ENCODE results near the gene CCL28. TPM values are rescaled to one million over a fixed set of nuclear protein-coding genes. Genes with fewer than 3 reads are reported as not detected.

CCL28 gene
- total and polyA plus RNA-seq, 2 of the 13 experiments (the other 11 are each of a cell fraction or from before 2014, with no cell fraction given): 0.03 TPM; not detected in 1

DNA sequence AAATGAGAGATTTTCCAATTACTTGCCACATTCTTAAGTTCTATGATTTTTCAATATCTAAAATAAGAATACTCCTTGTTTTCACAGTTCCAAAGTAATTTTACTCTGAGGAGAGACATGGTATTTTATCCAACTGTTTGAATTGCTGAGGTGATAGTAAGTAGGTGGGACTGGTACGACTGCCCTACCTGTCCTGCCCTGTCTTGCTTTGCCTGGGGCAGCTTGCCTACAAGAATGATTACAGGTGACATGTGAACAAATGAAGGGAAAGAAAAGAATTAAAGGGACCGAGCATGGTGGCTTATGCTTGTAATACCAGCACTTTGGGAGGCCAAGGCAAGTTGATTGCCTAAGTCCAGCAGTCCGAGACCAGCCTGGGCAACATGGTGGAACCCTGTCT is 57.4 kb downstream of the CCL28 start (continued):
- TF ChIP-seq, protein P1, sequence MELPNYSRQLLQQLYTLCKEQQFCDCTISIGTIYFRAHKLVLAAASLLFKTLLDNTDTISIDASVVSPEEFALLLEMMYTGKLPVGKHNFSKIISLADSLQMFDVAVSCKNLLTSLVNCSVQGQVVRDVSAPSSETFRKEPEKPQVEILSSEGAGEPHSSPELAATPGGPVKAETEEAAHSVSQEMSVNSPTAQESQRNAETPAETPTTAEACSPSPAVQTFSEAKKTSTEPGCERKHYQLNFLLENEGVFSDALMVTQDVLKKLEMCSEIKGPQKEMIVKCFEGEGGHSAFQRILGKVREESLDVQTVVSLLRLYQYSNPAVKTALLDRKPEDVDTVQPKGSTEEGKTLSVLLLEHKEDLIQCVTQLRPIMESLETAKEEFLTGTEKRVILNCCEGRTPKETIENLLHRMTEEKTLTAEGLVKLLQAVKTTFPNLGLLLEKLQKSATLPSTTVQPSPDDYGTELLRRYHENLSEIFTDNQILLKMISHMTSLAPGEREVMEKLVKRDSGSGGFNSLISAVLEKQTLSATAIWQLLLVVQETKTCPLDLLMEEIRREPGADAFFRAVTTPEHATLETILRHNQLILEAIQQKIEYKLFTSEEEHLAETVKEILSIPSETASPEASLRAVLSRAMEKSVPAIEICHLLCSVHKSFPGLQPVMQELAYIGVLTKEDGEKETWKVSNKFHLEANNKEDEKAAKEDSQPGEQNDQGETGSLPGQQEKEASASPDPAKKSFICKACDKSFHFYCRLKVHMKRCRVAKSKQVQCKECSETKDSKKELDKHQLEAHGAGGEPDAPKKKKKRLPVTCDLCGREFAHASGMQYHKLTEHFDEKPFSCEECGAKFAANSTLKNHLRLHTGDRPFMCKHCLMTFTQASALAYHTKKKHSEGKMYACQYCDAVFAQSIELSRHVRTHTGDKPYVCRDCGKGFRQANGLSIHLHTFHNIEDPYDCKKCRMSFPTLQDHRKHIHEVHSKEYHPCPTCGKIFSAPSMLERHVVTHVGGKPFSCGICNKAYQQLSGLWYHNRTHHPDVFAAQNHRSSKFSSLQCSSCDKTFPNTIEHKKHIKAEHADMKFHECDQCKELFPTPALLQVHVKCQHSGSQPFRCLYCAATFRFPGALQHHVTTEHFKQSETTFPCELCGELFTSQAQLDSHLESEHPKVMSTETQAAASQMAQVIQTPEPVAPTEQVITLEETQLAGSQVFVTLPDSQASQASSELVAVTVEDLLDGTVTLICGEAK (IDR thresholded peaks at IDR 0.05): no peak
- TF ChIP-seq, protein P1 (CRISPR knock-in tag; IDR thresholded peaks at IDR 0.05): no peak
- TF ChIP-seq ZNF768 (CRISPR knock-in tag; IDR thresholded peaks at IDR 0.05): no peak
- TF ChIP-seq, protein P2, sequence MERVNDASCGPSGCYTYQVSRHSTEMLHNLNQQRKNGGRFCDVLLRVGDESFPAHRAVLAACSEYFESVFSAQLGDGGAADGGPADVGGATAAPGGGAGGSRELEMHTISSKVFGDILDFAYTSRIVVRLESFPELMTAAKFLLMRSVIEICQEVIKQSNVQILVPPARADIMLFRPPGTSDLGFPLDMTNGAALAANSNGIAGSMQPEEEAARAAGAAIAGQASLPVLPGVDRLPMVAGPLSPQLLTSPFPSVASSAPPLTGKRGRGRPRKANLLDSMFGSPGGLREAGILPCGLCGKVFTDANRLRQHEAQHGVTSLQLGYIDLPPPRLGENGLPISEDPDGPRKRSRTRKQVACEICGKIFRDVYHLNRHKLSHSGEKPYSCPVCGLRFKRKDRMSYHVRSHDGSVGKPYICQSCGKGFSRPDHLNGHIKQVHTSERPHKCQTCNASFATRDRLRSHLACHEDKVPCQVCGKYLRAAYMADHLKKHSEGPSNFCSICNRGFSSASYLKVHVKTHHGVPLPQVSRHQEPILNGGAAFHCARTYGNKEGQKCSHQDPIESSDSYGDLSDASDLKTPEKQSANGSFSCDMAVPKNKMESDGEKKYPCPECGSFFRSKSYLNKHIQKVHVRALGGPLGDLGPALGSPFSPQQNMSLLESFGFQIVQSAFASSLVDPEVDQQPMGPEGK (CRISPR knock-in tag; IDR thresholded peaks at IDR 0.05): no peak
- no peak for TF ChIP-seq NCOA2 (CRISPR knock-in tag; IDR thresholded peaks at IDR 0.05)
- TF ChIP-seq ZNF841 (CRISPR knock-in tag; IDR thresholded peaks at IDR 0.05; ENCODE audit: borderline replicate concordance): no peak

Measured in HepG2 (cell line).